Jurkat, Clone E6-1 (cell line): ENCODE measurements around the gene SOCS6. TPM values are rescaled to one million over a fixed set of nuclear protein-coding genes. Genes with fewer than 3 reads are reported as not detected.
"Not testable (repeated sequence)": the region's sequence is repeated elsewhere in the genome, so short reads cannot be mapped to it uniquely, and the experiment has no call there.

Experiments used
- DNase-seq: peaks from one replicate; pipeline ENCODE4 v3.0.0-alpha.2; 2011; ENCODE audit warnings: low read depth, low spot score
- H3K4me3 ChIP-seq: 2 replicates; pipeline ENCODE4 v1.5.1; 2011; ENCODE audit warnings: mild to moderate bottlenecking, low read length, control low read depth, moderate library complexity
- polyA plus RNA-seq: library from polyadenylated mRNA; unstranded; fragments of >200 nt; gene quantifications from one replicate; pipeline ENCODE4 v1.2.1, GENCODE V29; 2012; ENCODE audit warnings: missing spikeins; ENCODE audit not compliant: insufficient read length, insufficient read depth

The SOCS6 gene, protein sequence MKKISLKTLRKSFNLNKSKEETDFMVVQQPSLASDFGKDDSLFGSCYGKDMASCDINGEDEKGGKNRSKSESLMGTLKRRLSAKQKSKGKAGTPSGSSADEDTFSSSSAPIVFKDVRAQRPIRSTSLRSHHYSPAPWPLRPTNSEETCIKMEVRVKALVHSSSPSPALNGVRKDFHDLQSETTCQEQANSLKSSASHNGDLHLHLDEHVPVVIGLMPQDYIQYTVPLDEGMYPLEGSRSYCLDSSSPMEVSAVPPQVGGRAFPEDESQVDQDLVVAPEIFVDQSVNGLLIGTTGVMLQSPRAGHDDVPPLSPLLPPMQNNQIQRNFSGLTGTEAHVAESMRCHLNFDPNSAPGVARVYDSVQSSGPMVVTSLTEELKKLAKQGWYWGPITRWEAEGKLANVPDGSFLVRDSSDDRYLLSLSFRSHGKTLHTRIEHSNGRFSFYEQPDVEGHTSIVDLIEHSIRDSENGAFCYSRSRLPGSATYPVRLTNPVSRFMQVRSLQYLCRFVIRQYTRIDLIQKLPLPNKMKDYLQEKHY
- polyA plus RNA-seq = 5.6 TPM

DNA sequence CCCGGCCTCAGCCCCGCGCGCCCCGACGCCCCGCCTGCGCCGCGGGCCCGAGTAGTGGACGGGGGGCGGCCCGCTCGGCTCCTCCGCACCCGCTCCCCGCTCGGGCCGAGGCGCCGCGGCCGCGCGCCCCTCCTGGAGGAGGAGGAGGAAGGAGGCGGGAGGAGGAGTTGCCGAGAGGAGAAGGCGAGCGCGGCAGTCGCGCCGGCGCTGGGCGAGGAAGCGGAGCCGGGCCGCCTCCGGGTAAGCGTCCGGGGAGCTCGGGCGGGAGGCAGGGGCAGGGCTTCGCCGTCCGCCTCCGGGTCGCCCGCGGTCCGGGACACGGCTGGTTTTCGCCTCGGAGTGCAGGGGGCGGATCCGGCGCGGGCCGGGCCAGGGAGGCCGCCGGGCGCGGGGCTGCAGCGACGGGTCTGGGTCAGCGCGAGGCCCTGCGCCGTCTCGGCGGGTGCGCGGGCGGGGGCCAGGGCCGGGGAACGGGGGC is at the start of gene SOCS6:
SOCS6 (plus strand) TSS at position 195 of the 478 bp plus-strand sequence. CDS start 35,624 bp downstream, outside the sequence.
- DNase-seq = peak; percentile 28
- H3K4me3 ChIP-seq = peak within 1 kb of the TSS; percentile 53

DNA sequence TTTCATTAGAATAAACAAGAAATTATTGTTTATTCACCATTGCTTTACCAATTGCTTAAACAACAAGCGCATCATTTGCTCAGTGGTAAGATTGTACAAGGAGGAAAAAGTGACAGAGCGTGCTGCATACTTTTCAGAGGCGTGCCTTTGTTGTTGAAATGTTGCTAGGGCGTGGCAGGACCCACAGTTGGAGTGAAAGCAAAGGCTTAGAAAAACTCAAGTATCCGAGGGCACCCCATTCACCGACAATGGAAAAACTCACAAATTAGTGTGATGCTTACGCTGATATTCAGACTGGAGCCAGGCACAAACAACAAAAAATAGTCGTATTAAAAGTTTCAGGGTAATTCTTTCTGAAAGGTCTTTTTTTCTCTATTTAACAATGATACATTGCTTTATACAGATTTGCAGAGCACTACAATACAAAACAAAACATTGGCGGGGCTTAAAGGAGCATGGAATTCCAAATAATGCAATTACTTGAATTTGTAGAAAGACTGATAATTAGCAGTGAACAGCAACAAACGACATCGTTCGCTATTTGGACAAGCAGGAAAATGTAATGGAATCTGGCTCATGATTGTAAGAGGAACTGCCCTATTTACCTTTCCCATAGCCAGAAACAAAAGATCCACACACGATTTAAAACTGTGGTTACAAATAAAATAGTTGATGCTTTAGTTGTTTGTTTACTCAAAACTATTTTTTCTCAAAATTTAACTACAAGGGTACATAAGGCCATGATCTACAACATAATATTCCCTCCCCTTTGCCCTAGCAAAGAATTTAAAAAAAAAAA is 45.5 kb upstream of the SOCS6 start:
- DNase-seq = no peak

DNA sequence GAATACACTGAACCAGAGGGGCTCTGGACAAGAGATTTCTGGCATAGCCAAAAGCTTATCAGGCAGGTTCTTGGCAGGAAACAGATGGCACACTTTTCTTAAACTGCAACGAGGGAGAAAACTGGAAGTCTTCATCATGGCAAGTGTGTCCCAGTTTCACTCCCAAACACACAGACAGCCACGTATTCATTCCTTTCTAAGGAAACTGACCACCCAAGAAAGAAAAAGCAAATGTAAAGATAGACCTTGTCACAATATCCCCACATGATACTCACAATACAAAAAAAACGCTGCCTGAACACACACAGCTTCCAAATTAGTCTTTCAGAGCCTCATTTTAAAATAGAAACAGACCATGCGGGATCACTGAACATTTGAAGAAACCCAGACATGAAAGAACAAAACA is 42.8 kb upstream of the SOCS6 start:
- DNase-seq = no peak
- H3K4me3 ChIP-seq = no peak overlapping the region

More for the DNA sequence above, 45.5 kb upstream of the SOCS6 start:
- H3K4me3 ChIP-seq = no peak overlapping the region

DNA sequence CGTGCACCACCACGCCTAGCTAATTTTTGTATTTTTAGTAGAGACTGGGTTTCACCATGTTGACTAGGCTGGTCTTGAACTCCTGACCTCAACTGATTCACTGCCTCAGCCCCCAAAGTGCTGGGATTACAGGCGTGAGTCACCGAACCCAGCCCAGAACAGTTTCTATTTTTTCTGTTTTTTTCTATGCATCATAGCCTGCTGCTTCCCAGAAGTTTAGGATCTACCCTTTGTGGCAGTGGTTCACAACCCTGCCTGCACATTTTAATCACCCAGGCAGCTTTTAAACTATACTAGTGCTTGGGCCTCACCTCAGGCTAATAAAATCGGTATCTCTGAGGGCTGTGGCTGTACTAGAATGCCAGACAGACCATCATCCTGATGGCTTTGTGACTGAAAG is 39.7 kb upstream of the SOCS6 start:
- H3K4me3 ChIP-seq = no peak overlapping the region
- no peak for DNase-seq

DNA sequence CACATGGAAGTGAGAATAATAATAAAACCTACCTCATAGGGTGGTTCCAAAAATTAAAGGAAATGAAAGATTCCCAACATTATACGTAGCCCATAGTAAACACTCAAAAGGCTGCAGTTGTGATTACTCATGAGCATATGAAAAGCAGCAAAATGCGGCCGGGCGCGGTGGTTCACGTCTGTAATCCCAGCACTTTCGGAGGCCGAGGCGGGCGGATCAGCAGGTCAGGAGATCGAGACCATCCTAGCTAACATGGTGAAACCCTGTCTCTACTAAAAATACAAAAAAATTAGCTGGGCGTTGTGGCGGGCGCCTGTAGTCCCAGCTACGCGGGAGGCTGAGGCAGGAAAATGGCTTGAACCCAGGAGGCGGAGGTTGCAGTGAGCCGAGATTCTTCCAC is 39.0 kb upstream of the SOCS6 start:
- not testable (repeated sequence) for DNase-seq

DNA sequence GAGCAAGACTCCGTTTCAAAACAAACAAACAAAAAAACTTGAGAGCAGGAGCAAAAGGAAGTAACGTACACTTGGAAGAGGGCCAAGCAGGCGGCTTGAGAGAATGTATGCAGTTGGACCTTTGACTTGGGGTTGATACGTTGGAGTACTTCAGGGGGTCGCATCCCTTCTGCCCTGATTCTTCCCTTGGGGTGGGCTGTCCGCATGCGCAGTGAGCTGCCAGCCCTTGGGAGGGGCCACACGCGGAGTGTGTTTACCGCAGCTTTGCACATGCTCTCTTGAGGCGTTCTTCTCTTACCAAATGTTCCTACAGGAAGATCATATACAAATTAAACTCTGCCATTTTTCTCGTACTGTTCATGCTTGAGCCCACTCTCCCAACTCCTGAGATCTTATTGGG is 38.1 kb upstream of the SOCS6 start:
- H3K4me3 ChIP-seq = no peak overlapping the region
- DNase-seq = no peak

More for the DNA sequence above, 39.0 kb upstream of the SOCS6 start:
- not testable (repeated sequence) for H3K4me3 ChIP-seq

DNA sequence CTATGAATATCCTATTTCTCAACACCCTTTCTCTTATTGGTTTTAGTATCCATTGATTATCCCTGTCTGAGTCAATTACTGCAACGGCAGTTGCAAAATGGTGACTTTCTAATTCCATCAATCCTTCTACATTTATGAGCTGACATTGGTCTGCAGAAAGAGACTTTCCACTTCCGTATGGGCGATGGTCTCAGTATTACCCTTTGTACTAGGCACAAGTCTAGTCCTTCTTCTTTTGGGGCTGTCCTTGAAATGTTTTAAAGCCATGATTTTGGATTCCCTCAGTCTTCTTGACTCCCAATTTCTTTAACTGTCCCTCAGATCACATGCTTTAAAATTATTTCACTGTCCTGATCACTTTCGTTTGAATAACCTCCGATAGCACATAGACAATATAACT is 32.7 kb upstream of the SOCS6 start:
- DNase-seq = no peak
- no peak overlapping the region for H3K4me3 ChIP-seq

DNA sequence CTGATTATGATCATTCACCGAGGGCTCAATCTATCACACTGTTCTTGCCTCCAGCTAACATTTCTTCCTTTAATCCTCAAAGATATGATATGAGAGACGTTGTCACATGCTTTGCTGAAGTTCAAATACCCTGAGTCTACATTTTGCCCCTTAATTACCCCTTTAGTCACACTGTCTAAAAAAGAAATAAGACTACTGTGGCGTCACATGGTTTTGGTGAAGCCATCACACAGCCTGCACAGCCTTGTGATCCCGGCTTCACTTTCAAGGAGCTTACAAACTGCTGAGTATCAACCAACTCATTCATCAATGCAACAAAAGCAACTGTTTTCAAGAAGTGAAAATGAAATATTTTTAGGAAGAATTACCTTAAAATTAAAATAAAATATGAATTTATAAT is 31.9 kb upstream of the SOCS6 start:
- DNase-seq = no peak

DNA sequence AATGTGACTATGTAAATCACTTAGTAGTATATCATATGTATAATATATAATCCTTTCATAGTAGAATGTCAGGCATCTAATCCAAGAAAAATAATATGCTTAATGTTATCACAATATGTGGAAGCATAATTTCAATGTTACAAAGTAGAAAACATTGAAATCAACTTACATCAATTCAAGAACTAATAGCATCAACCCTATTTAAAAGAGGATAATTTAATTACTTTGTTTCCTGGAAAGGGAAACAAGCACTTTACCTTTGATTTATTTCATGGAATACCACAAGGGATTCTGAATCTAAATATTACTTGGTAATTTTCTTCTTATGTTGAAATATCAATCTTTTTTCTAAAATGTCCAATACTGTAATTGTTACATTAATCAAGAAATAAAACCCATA is 30.6 kb upstream of the SOCS6 start:
- no peak overlapping the region for H3K4me3 ChIP-seq

More for the DNA sequence above, 31.9 kb upstream of the SOCS6 start:
- no peak overlapping the region for H3K4me3 ChIP-seq

DNA sequence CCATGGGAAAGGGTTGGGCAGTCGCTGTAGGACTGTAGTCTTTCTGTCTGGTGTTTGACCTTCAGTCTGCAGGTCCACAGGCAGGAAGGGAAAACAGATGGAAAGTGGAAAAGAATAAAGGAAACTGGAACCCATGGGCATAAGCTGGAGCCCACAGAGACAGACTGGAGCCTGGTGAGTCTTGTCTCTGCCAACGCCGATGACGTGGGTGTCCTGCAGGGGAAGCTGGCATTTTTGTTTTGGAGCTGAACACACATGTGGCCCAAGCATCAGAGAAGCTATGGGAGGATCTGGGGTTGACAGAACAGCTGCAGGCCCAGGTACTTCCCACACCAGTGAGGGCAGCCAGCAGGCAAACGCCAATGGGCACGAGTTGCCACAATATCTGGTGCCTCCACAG is 28.2 kb upstream of the SOCS6 start:
- H3K4me3 ChIP-seq = no peak overlapping the region
- DNase-seq = no peak

More for the DNA sequence above, 30.6 kb upstream of the SOCS6 start:
- no peak for DNase-seq

DNA sequence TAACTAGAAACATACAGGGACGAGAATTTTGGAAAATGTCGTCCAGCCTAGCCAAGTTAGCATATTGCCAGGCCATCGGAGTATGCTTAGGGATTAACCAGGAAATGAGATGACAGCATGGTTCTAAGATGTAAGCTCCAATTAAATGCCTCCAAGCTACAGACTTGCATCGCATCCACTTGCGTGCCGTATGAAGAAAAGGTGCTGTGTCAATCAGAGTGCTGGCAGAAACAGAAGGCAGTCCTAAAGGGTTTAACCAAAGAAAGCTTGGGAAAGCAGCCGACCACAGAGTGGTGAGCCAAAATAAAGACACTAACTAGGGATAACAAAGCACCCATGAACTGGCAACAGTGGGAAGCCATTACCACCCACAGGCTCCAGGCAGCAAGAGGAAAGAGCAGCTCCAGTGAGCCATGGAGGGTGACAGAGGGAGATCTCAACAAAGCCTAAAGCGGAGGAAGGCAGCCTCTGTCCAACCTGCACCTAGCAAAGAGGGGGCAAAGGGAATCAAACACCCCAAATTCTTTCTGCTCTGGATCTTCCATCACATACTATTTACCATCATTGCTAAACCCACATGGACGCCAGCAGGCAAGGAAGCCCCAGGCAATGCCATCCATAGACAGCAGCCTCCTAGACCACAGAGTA is 27.6 kb upstream of the SOCS6 start:
- DNase-seq = no peak

DNA sequence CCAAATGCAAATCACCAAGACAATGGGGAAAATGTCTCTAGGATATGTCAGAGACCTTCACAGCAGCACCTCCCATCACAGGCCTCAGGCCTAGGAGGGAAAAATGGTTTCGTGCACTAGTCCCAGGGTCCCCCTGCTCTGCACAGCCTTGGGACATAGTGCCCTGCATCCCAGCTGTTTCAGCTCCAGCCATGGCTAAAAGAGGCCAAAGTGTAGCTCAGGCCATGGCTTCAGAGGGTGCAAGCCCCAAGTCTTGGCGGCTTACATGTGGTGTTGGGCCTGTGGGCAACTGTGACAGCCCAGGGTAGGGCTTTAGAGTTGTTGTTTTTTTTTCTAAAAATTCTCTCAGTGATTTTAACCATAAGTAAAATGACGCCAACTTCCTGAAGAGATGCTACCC is 25.5 kb upstream of the SOCS6 start:
- no peak for DNase-seq

More for the DNA sequence above, 27.6 kb upstream of the SOCS6 start:
- no peak overlapping the region for H3K4me3 ChIP-seq

DNA sequence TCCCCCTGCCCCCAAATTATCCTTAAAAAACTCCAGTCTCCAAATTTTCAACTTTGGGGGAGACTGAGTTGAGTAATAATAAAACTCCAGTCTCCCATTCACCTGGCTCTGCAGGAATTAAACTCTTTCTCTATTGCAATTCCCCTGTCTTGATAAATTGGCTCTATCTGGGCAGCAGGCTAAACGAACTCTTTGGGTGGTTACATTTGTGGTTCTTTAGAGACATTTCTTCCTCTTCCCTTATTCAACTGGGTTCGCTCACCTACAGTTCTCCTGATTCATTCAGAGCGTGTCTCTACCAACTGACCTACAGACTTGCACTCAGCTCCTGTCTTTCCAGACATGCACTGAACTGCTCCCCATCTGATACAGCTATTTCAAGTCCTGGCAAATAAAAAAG is 17.1 kb upstream of the SOCS6 start:
- no peak overlapping the region for H3K4me3 ChIP-seq
- DNase-seq = no peak

More for the DNA sequence above, 25.5 kb upstream of the SOCS6 start:
- H3K4me3 ChIP-seq = no peak overlapping the region

DNA sequence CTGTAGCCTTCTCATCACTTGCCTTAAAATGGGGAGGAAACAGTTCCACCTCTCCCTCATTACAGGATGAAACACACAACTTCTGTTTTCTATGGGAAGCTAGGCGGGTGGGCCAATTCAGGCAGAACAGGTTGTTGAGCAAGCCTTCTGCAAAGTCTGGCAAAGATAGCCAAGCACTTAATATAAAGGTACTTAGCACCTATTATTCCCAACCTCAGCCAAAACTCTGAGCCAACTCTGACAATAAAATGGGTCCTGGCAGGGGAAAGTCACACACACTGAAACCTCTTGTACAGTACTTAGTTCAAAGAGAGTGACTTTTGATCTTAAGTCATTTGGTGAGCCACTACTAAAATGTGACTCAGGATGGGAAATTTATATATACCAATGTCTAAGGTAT is 15.8 kb upstream of the SOCS6 start:
- no peak for DNase-seq

DNA sequence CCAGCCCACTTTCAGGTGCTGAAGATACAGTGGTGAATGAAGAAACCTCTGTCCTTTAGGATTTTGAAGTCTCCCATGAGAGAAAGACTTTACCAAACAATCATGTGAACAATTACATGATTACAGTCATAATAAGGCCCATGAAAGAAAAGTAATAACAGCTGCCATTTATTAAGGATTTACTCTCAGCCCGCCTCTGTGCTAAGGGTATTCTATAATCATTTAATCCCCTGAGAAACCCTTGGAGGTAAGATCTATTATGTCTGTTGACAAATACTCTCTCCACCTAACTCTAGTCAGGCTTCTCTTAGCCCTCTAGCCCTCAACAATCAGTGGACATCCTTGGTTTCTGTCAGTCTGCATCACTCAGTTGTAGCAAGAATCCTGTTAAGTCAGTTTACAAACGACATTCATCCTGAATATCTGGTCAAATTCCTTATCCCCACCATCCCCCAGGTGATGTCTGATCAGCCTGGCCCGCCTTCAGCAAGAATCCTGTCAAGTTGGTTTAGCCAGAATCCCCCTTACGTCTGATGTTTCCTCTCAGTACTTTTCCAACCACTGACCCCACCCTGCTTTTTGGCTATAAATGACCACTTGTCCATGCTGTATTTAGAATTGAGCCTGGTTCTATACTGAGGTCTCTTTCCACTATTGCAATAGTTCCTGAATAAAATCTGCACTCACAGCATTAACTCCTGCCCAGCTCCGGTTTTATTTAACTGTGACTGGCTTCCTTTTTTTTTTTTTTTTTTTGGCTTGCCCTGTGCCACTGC is 12.2 kb upstream of the SOCS6 start:
- no peak overlapping the region for H3K4me3 ChIP-seq
- no peak for DNase-seq

More for the DNA sequence above, 15.8 kb upstream of the SOCS6 start:
- no peak overlapping the region for H3K4me3 ChIP-seq

DNA sequence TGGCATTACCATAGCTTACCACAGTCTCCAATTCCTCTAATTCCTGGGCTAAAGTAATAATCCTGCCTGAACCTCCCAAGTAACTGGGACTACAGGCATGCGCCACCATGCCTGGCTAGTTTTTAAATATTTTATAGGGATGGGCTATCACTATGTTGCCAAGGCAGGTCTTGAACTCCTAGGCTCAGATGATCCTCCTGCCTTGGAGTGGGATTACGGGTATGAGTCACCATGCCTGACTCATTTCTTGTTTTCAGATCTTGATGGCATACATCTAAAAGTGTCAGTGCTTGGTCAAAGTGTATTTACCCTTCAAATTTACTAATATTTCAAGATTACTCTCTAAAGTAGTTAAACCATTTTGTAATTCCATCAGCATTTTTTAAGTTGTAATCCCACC is 9.4 kb upstream of the SOCS6 start:
- no peak overlapping the region for H3K4me3 ChIP-seq
- DNase-seq = no peak

DNA sequence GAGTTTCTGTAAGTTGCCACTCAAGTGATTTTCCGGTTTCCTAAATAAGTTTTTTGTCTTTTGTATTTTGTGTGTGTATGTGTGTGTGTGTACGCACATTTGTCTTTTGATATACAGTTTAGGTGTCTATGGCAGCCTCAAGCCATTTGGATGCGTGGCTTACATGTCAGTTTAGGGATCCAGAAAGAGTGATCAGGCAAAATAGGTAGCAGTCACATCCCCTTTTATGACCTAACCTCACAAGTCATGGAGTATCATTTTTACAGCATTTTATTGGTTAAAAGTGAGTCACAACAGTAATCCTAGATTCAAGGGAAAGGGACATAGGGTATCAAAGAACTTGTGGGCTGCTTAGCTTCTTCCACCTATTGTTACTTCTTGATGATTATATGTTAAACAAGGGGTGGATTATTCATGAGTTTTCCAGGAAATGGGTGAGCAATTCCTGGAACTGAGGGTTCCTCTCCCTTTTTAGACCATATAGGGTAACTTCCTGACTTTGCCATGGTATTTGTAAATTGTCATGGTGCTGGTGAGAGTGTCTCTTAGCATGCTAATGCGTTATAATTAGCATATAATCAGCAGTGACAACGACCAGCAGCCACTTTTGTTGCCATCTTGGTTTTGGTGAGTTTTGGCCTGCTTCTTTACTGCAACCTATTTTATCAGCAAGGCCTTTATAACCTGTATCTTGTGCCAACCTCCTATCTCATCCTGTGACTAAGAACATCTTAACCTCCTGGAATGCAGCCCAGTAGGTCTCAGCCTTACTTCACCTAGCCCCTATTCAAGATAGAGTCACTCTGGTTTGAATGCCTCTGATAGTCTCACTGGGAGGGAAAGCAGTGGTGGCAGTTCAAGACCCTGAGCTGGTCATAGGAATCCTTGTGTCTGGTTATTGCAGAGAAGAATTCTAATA is 8.6 kb upstream of the SOCS6 start:
- DNase-seq = no peak
- H3K4me3 ChIP-seq = no peak overlapping the region
